Lower leg skin (tissue), 3 donors: Measurements from ENCODE around the gene ELMOD2.

Source experiments
- CTCF ChIP-seq, 3 donors: fragments of 450-650 bp; IDR thresholded peaks; one replicate each; pipeline ENCODE4 v1.5.1; 2016; ENCODE audit warnings: antibody characterized with exemption in 3 of 3, mild to moderate bottlenecking in 3 of 3, moderate library complexity in 2 of 3
- POLR2A ChIP-seq, 2 donors: fragments of 450-650 bp; IDR thresholded peaks; one replicate each; pipeline ENCODE4 v1.6.1; 2016 to 2017; ENCODE audit warnings: antibody characterized with exemption in 2 of 2, mild to moderate bottlenecking in 1 of 2, moderate library complexity in 1 of 2

DNA sequence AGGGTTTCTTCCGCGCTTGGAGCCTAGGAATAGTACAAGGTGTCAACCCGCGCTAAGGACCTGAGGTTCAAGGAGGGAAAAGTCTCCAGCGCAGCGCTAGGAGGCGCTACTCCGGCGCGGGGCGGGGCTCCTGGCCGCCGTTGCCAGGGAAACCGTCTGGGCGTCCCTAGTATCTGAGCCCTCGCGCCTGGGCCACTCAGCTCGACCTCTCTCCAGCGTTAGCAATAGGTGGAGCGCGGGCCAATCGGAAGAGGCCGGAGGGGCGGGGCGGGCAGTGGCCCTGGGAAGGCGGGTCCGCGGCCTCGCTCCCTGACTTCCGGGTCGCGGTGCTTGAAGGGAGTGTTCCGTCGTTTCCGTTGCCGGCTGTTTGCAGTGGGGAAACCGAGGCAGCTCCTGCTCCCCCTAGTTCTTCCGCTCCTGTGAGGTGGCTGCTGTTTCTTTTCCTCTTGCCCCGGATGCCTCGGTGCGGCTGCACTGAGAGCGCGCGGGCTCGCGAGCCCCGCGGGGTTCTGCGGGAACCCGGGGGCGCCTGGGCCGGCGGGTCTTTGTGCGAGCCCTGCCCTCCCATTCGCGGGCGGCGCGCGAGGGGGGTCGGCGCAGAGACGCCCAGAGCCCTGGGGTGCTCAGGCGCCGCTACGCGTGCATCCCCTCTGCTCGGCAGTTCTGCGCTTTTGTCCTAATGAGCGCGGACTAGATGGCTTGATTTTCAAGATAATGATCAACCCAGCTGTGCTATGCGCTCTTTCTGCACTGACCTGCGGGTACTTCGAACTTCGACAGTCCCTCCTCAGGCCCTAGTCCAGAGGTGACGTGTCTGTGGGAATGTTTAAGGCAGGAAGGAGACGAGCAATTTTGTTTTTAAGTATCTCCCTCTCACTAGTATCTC lies at the start of gene ELMOD2:
- TF ChIP-seq CTCF (IDR thresholded peaks at IDR 0.05) (peak in 1 of 3 donors; percentile 65), POLR2A (IDR thresholded peaks at IDR 0.05) (no peak)
